HCT116 (cell line): ENCODE measurements around the gene TRERF1. TPM values are rescaled to one million over a fixed set of nuclear protein-coding genes. Genes with fewer than 3 reads are reported as not detected.
A peak's percentile ranks its signal among the peaks of the same experiment; 100 is the strongest.

Source experiments
- ATAC-seq: fragments of 200-7000 bp; cut with Tn5 transposase; 2 replicates; pipeline ENCODE4 v1.9.1; 2020; ENCODE audit warnings: mild to moderate bottlenecking, moderate library complexity
- BruUV-seq: library from RNA; stranded (reverse); fragments of 400-500 nt; replicated peaks from 2 replicates; lab custom pipeline; 2021; lab: Mats Ljungman, UMichigan
- CTCF ChIA-PET: fragments of 300-600 bp; sonication (Branson Sonifier 250); formaldehyde crosslinking; loops from one replicate; lab custom pipeline; 2021; ENCODE audit warnings: antibody characterized with exemption; lab: Charles Lee
- POLR2A ChIA-PET: fragments of 300-600, 350-600 bp; sonication (Branson Sonifier 250); formaldehyde crosslinking; loops from one replicate; lab custom pipeline; 2021; ENCODE audit warnings: antibody characterized with exemption; lab: Charles Lee
- RAD21 ChIA-PET, 2 experiments: fragments of 300-600 bp; sonication (Branson Sonifier 250); formaldehyde crosslinking; loops; one replicate each; lab custom pipeline; 2023; ENCODE audit warnings: low total read pairs in 2 of 2; ENCODE audit not compliant: uncharacterized antibody in 2 of 2, unreplicated experiment in 2 of 2, low non-redundant PET in 1 of 2; lab: Charles Lee
- DNase-seq: peaks from one replicate; pipeline ENCODE4 v3.0.0-alpha.2; 2010; ENCODE audit warnings: low read depth, low spot score
- H2AFZ ChIP-seq: fragments of 200-600 bp; shearing (Covaris generic), sonication (generic); 2 replicates; pipeline ENCODE4 v1.6.1; 2017; ENCODE audit warnings: low read depth, mixed run types, mixed read lengths, antibody characterized with exemption, low read length; ENCODE audit not compliant: poor library complexity, severe bottlenecking
- H3K27ac ChIP-seq: 2 replicates; pipeline ENCODE4 v1.5.1; 2012; ENCODE audit warnings: low read depth, low read length
- H3K27me3 ChIP-seq: fragments of 200-600 bp; sonication (generic); 2 replicates; pipeline ENCODE4 v1.6.1; 2016; ENCODE audit warnings: mixed run types, low read length, mixed read lengths; ENCODE audit not compliant: insufficient read depth
- H3K36me3 ChIP-seq, 2 experiments: fragments of 200-500 bp in 1 of 2; fragments of 200-600 bp in 1 of 2; sonication (Bioruptor generic) in 1 of 2; sonication (generic) in 1 of 2; 2 replicates each; pipeline versions ENCODE4 v1.5.1 to v1.6.1; 2014 to 2016; ENCODE audit warnings: low read length in 2 of 2, inconsistent platforms in 1 of 2, mixed read lengths in 1 of 2, mixed run types in 1 of 2; ENCODE audit not compliant: insufficient read depth in 2 of 2, control insufficient read depth in 1 of 2
- H3K4me1 ChIP-seq, 2 experiments: fragments of 200-600 bp in 1 of 2; sonication (generic) in 1 of 2; 2 replicates each; pipeline versions ENCODE4 v1.5.1 to v1.6.1; 2012 to 2017; ENCODE audit warnings: low read length in 2 of 2, inconsistent platforms in 1 of 2, mild to moderate bottlenecking in 1 of 2, mixed read lengths in 1 of 2, mixed run types in 1 of 2, moderate library complexity in 1 of 2; ENCODE audit not compliant: insufficient read depth in 2 of 2, control insufficient read depth in 1 of 2
- H3K4me2 ChIP-seq: fragments of 200-600 bp; sonication (generic); 2 replicates; pipeline ENCODE4 v1.6.1; 2017; ENCODE audit warnings: mixed run types, low read length, mixed read lengths
- H3K4me3 ChIP-seq, 2 experiments: fragments of 200-600 bp in 1 of 2; sonication (generic) in 1 of 2; replicated peaks in 1 of 2; 2 replicates each; pipeline ENCODE4 v1.5.1; 2011 to 2016; ENCODE audit warnings: low read length in 2 of 2, control low read depth in 1 of 2, low read depth in 1 of 2, mild to moderate bottlenecking in 1 of 2, mixed read lengths in 1 of 2, mixed run types in 1 of 2
- H3K79me2 ChIP-seq: fragments of 200-600 bp; sonication (generic); 2 replicates; pipeline ENCODE4 v1.6.1; 2017; ENCODE audit warnings: mild to moderate bottlenecking, mixed run types, low read length, moderate library complexity, mixed read lengths; ENCODE audit not compliant: insufficient read depth
- H3K9ac ChIP-seq: fragments of 200-600 bp; sonication (generic); 2 replicates; pipeline ENCODE4 v1.6.1; 2016; ENCODE audit warnings: low read length, mixed read lengths
- H3K9me2 ChIP-seq: fragments of 200-600 bp; sonication (generic), shearing (Covaris generic); 2 replicates; pipeline ENCODE4 v1.6.1; 2017; ENCODE audit warnings: mixed run types, mild to moderate bottlenecking, moderate library complexity; ENCODE audit not compliant: insufficient read depth
- H3K9me3 ChIP-seq, 2 experiments: fragments of 200-500 bp in 1 of 2; fragments of 200-600 bp in 1 of 2; sonication (Bioruptor generic) in 1 of 2; sonication (generic) in 1 of 2; 2 replicates each; pipeline ENCODE4 v1.6.1; 2014 to 2017; ENCODE audit warnings: low read length in 2 of 2, mixed read lengths in 2 of 2, inconsistent platforms in 1 of 2, low read depth in 1 of 2, mild to moderate bottlenecking in 1 of 2, mixed run types in 1 of 2, moderate library complexity in 1 of 2; ENCODE audit not compliant: control insufficient read depth in 1 of 2, insufficient read depth in 1 of 2
- H4K20me1 ChIP-seq: fragments of 200-600 bp; sonication (generic), shearing (Covaris generic); 2 replicates; pipeline ENCODE4 v1.6.1; 2017; ENCODE audit warnings: mixed run types, mild to moderate bottlenecking, moderate library complexity; ENCODE audit not compliant: insufficient read depth
- ELF1 ChIP-seq: IDR thresholded peaks from 2 replicates; pipeline ENCODE4 v1.6.1; 2012; ENCODE audit warnings: low read depth, borderline replicate concordance
- RAD21 ChIP-seq: IDR thresholded peaks from 2 replicates; pipeline ENCODE4 v1.6.1; 2012; ENCODE audit warnings: low read depth, mild to moderate bottlenecking
- SP1 ChIP-seq: IDR thresholded peaks from 2 replicates; pipeline ENCODE4 v1.6.1; 2012; ENCODE audit warnings: low read depth
- ZFX ChIP-seq: fragments of 450-650 bp; IDR thresholded peaks from 2 replicates; pipeline ENCODE4 v1.6.1; 2017
- ZNF274 ChIP-seq: fragments of 200-500 bp; sonication (Bioruptor generic); IDR thresholded peaks from 2 replicates; pipeline ENCODE4 v1.6.1; 2014; ENCODE audit warnings: mild to moderate bottlenecking, low read depth, low read length, inconsistent platforms
- intact Hi-C: fragments of 100-400 bp; cut with micrococcal nuclease; formaldehyde crosslinking; loops from 2 replicates; pipeline ENCODE4 v1.10.0; 2022
- total RNA-seq: library from RNA; stranded (reverse); gene quantifications from one replicate; pipeline ENCODE4 v1.2.1, GENCODE V29; 2021; ENCODE audit not compliant: unreplicated experiment
- TF ChIP-seq, protein P1 (sequence below): IDR thresholded peaks from 2 replicates; pipeline ENCODE4 v1.6.1; 2012; ENCODE audit warnings: low read depth
- TF ChIP-seq, protein P2 (sequence below), 3 experiments: fragments of 200-600 bp in 1 of 3; sonication (generic) in 1 of 3; IDR thresholded peaks in 2 of 3; conservative IDR thresholded peaks in 1 of 3; 2 replicates each; pipeline ENCODE4 v1.5.1; 2012 to 2017; ENCODE audit warnings: low read depth in 2 of 3, low read length in 2 of 3, antibody characterized with exemption in 1 of 3, borderline replicate concordance in 1 of 3, control low read depth in 1 of 3, mild to moderate bottlenecking in 1 of 3, mixed read lengths in 1 of 3, mixed run types in 1 of 3, moderate library complexity in 1 of 3; ENCODE audit not compliant: insufficient read depth in 1 of 3

The TRERF1 gene
- total RNA-seq, 1 experiment from 2014 or later = 12.4 TPM

DNA sequence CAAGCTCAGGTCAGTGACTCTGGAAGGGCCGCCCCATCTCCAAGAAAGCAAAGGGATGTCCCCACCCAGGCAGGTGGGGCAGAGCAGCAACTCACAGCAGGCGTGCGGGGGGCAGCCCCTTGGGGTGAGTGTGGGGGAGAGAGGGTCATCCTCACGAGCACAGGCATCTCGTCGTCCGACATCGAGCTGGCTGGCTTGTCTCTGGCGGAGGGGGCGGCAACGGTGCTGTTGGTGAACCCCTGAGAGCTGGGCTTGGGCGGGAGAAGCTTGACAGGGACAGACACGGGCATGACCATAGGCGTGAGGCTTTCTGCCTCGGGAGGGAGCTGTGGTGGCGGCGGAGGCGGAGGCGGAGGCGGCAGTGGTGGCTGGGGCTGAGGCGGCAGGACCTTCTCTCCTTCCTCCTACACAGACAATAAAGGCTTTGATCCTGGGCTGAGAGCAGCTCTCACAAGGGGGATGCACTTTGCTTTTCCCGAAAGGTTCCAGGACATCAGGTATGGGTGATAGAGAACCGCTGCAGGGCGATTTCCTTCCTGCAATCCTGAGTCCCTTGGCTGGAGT is 188.5 kb downstream of the TRERF1 start (continued):
- TF ChIP-seq, protein P1, sequence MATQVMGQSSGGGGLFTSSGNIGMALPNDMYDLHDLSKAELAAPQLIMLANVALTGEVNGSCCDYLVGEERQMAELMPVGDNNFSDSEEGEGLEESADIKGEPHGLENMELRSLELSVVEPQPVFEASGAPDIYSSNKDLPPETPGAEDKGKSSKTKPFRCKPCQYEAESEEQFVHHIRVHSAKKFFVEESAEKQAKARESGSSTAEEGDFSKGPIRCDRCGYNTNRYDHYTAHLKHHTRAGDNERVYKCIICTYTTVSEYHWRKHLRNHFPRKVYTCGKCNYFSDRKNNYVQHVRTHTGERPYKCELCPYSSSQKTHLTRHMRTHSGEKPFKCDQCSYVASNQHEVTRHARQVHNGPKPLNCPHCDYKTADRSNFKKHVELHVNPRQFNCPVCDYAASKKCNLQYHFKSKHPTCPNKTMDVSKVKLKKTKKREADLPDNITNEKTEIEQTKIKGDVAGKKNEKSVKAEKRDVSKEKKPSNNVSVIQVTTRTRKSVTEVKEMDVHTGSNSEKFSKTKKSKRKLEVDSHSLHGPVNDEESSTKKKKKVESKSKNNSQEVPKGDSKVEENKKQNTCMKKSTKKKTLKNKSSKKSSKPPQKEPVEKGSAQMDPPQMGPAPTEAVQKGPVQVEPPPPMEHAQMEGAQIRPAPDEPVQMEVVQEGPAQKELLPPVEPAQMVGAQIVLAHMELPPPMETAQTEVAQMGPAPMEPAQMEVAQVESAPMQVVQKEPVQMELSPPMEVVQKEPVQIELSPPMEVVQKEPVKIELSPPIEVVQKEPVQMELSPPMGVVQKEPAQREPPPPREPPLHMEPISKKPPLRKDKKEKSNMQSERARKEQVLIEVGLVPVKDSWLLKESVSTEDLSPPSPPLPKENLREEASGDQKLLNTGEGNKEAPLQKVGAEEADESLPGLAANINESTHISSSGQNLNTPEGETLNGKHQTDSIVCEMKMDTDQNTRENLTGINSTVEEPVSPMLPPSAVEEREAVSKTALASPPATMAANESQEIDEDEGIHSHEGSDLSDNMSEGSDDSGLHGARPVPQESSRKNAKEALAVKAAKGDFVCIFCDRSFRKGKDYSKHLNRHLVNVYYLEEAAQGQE = no peak
- TF ChIP-seq ELF1 (no peak), SP1 (no peak), ZFX (no peak)

DNA sequence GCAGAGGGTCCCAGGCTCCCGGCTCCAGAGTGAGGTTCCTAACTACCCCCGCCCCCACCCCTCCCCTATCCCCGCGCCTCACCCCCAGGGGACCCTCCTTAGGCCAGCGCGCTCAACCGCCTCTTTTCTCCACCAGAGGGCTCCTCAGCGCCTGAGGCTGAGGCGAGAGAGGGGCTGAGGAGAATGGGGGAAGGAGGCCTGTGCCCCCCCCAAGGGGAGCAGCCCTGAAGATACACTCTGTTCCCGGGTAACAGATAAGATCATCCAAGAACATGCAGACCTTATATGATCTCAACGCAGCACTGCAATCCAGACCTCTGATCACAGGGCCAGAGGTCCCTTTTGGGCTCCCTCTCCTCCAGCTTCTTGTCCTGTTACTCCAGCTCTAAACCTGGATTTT is 190.8 kb downstream of the TRERF1 start:
- H3K27ac ChIP-seq = peak overlapping the region; percentile 56
- H3K27me3 ChIP-seq = no peaks in the 10 kb centered on the region
- H4K20me1 ChIP-seq = no peaks in the 10 kb centered on the region
- H3K4me3 ChIP-seq = peak overlapping the region; percentile 60 to 62
- TF ChIP-seq RAD21 (peak; percentile 76), ZFX (no peak), ZNF274 (no peak), ELF1 (no peak)
- TF ChIP-seq, protein P2, sequence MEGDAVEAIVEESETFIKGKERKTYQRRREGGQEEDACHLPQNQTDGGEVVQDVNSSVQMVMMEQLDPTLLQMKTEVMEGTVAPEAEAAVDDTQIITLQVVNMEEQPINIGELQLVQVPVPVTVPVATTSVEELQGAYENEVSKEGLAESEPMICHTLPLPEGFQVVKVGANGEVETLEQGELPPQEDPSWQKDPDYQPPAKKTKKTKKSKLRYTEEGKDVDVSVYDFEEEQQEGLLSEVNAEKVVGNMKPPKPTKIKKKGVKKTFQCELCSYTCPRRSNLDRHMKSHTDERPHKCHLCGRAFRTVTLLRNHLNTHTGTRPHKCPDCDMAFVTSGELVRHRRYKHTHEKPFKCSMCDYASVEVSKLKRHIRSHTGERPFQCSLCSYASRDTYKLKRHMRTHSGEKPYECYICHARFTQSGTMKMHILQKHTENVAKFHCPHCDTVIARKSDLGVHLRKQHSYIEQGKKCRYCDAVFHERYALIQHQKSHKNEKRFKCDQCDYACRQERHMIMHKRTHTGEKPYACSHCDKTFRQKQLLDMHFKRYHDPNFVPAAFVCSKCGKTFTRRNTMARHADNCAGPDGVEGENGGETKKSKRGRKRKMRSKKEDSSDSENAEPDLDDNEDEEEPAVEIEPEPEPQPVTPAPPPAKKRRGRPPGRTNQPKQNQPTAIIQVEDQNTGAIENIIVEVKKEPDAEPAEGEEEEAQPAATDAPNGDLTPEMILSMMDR (IDR thresholded peaks at IDR 0.05 in 2 of 3, conservative IDR thresholded peaks at IDR 0.05 in 1 of 3; ENCODE audit: borderline replicate concordance in 1 of 3, insufficient read depth in 1 of 3, low read depth in 2 of 3, low read length in 2 of 3) = peak; percentile 50 to 62 (median 58); a peak in 4 of 6 replicates
- ChIA-PET RAD21 (interaction anchor here (0.9 to 2.8 kb wide), 3 partner anchors 54 to 287 kb away, joined by 3 to 18 read pairs (median 8); no protein-coding TSS in a partner anchor), POLR2A (interaction anchor here (1.1 to 1.5 kb wide), 3 partner anchors 33 to 303 kb away, joined by 3 to 9 read pairs (median 3); partner anchors contain the start of gene UBR2), CTCF (interaction anchor here (0.5 to 3.7 kb wide), 12 partner anchors 19 to 300 kb away, joined by 3 to 59 read pairs (median 4); partner anchors contain the start of gene TRERF1)
- no peaks in the 10 kb centered on the region for H3K79me2 ChIP-seq
- peak overlapping the region; percentile 75 for H3K4me2 ChIP-seq
- no peaks in the 10 kb centered on the region for H3K9me2 ChIP-seq
- peaks cover 8 to 23% of the 10 kb centered on the region in 2 experiments; a peak in 3 of 4 replicates for H3K4me1 ChIP-seq
- intact Hi-C loops = loop anchor here (1.0 to 5.0 kb wide), 3 partner anchors 191 to 286 kb away; partner anchors contain the start of gene TRERF1
- peak; percentile 84 for ATAC-seq
- H3K9ac ChIP-seq = peak overlapping the region; percentile 61
- no TSS peak for BruUV-seq
- H3K9me3 ChIP-seq = no peaks in the 10 kb centered on the region
- 0 out of 4 replicates have a peak, but pooled peaks cover 0 to 4% of the 10 kb centered on the region in 2 experiments for H3K36me3 ChIP-seq
- no peak overlapping the region for H2AFZ ChIP-seq
- DNase-seq = no peak
